K562 (cell line): ENCODE data around the gene TCFL5. TPM values are rescaled to one million over a fixed set of nuclear protein-coding genes. Genes with fewer than 3 reads are reported as not detected.

Source experiments
- ATAC-seq: fragments of 200-7000 bp; cut with Tn5 transposase; 3 replicates; pipeline ENCODE4 v1.9.1; 2020; ENCODE audit warnings: moderate library complexity
- BruUV-seq: library from RNA; stranded (reverse); fragments of 400-500 nt; replicated peaks from 2 replicates; lab custom pipeline; 2021; lab: Mats Ljungman, UMichigan
- CTCF ChIA-PET: fragments of 300-600 bp; formaldehyde crosslinking; extraction: SDS; loops from one replicate; lab custom pipeline; 2021; ENCODE audit warnings: low intra/inter-chr PET ratio; lab: Yijun Ruan, JAX
- POLR2A ChIA-PET: fragments of 300-600, 350-650 bp; sonication (Branson Sonifier 250); formaldehyde crosslinking; extraction: SDS; loops from one replicate; lab custom pipeline; 2021; ENCODE audit warnings: antibody characterized with exemption, inconsistent platforms; lab: Yijun Ruan, JAX
- DNase-seq, 4 experiments: peaks; one replicate each; pipeline versions ENCODE4 v3.0.0 to v3.0.0-alpha.2; 2011 to 2018; ENCODE audit warnings: low spot score in 3 of 4, mixed read lengths in 3 of 4; ENCODE audit errors: extremely low read depth in 1 of 4
- FAIRE-seq: peaks from 2 replicates; lab custom pipeline; 2011; peaks lifted over from hg19 to GRCh38; lab: Jason Lieb, UNC
- H2AFZ ChIP-seq: 2 replicates; pipeline ENCODE4 v1.6.0; 2011; ENCODE audit warnings: low read depth, low read length, control low read depth, inconsistent platforms
- H3K27ac ChIP-seq: fragments of 200-600 bp; 3 replicates; pipeline ENCODE4 v1.8.0; 2011; ENCODE audit warnings: low read depth, mild to moderate bottlenecking, control low read depth, inconsistent platforms, low read length, moderate library complexity, mixed read lengths; ENCODE audit errors: extremely low read depth
- H3K27me3 ChIP-seq, 2 experiments: fragments of 300-600 bp in 1 of 2; 2 replicates in 1 of 2; 3 replicates in 1 of 2; pipeline versions ENCODE4 v1.6.0 to v1.8.0; 2011; ENCODE audit warnings: inconsistent platforms in 2 of 2, low read length in 2 of 2, mild to moderate bottlenecking in 1 of 2, mixed read lengths in 1 of 2, moderate library complexity in 1 of 2; ENCODE audit not compliant: control insufficient read depth in 2 of 2, insufficient read depth in 2 of 2
- H3K36me3 ChIP-seq: fragments of 300-600 bp; 3 replicates; pipeline ENCODE4 v1.8.0; 2011; ENCODE audit warnings: mild to moderate bottlenecking, low read length, inconsistent platforms; ENCODE audit not compliant: control insufficient read depth, insufficient read depth
- H3K4me1 ChIP-seq, 2 experiments: fragments of 200-600 bp in 1 of 2; replicated peaks in 1 of 2; 2 replicates in 1 of 2; 3 replicates in 1 of 2; pipeline versions ENCODE4 v1.5.1 to v1.8.0; 2011; ENCODE audit warnings: inconsistent platforms in 2 of 2, low read length in 2 of 2, mild to moderate bottlenecking in 1 of 2, mixed read lengths in 1 of 2, moderate library complexity in 1 of 2; ENCODE audit not compliant: control insufficient read depth in 2 of 2, insufficient read depth in 2 of 2
- H3K4me2 ChIP-seq: 2 replicates; pipeline ENCODE4 v1.6.1; 2011; ENCODE audit warnings: low read length, control low read depth, inconsistent platforms, mixed read lengths; ENCODE audit not compliant: insufficient read depth
- H3K4me3 ChIP-seq: fragments of 200-600 bp; sonication (generic), shearing (Covaris generic); 2 replicates; pipeline ENCODE4 v1.5.1; 2016; ENCODE audit warnings: control low read depth, inconsistent platforms
- H3K79me2 ChIP-seq: fragments of 200-600 bp; 3 replicates; pipeline ENCODE4 v1.8.0; 2011; ENCODE audit warnings: low read length, inconsistent platforms; ENCODE audit not compliant: control insufficient read depth, insufficient read depth
- H3K9ac ChIP-seq, 2 experiments: 2 replicates each; pipeline versions ENCODE4 v1.6.0 to v1.6.1; 2011; ENCODE audit warnings: low read depth in 2 of 2, low read length in 2 of 2, control low read depth in 1 of 2, inconsistent platforms in 1 of 2, mild to moderate bottlenecking in 1 of 2, mixed read lengths in 1 of 2; ENCODE audit not compliant: insufficient read depth in 1 of 2
- H3K9me1 ChIP-seq: one replicate; pipeline ENCODE4 v1.6.0; 2011; ENCODE audit warnings: inconsistent platforms, mild to moderate bottlenecking, low read length, moderate library complexity; ENCODE audit not compliant: control insufficient read depth, insufficient read depth
- H3K9me3 ChIP-seq: replicated peaks from 2 replicates; pipeline ENCODE4 v1.5.1; 2011; ENCODE audit warnings: low read depth, low read length, inconsistent platforms; ENCODE audit not compliant: control insufficient read depth, insufficient read depth
- H4K20me1 ChIP-seq: replicated peaks from 2 replicates; pipeline ENCODE4 v1.6.1; 2011; ENCODE audit warnings: low read length, inconsistent platforms, mixed read lengths; ENCODE audit not compliant: control insufficient read depth, insufficient read depth
- ADNP ChIP-seq: fragments of 200-800 bp; sonication (Bioruptor generic); IDR thresholded peaks from 2 replicates; pipeline ENCODE4 v1.6.1; 2016; ENCODE audit warnings: missing genetic modification characterization, missing compliant biosample characterization
- SREBF1 ChIP-seq: fragments of 150-350 bp; IDR thresholded peaks from 2 replicates; pipeline ENCODE4 v1.6.1; 2014; ENCODE audit warnings: antibody characterized with exemption, low read depth, low read length, borderline replicate concordance
- XRCC5 ChIP-seq: fragments of 200-400 bp; formaldehyde crosslinking; IDR thresholded peaks from 2 replicates; pipeline ENCODE4 v1.6.1; 2017; ENCODE audit warnings: low read depth, mild to moderate bottlenecking, low read length
- ZBTB40 ChIP-seq, 2 experiments: fragments of 450-650 bp in 1 of 2; sonication (generic) in 1 of 2; formaldehyde crosslinking in 1 of 2; IDR thresholded peaks; 2 replicates each; pipeline versions ENCODE4 v1.7.1 to v1.9.0; 2016 to 2022; ENCODE audit warnings: inconsistent platforms in 1 of 2, mild to moderate bottlenecking in 1 of 2, missing genetic modification reagents in 1 of 2
- ZNF184 ChIP-seq: sonication (generic); formaldehyde crosslinking; IDR thresholded peaks from 2 replicates; pipeline ENCODE4 v1.5.0; 2020; ENCODE audit warnings: missing genetic modification reagents
- WGBS: fragments of 100-300 bp; shearing (Covaris generic); methylation state at CpG from one replicate; pipeline ENCODE4 v1.1.6; 2016; ENCODE audit warnings: low coverage, mixed read lengths; ENCODE audit not compliant: insufficient coverage; ENCODE audit errors: missing lambda C conversion rate; 5-methylcytosine and 5-hydroxymethylcytosine counted together
- in situ Hi-C: fragments of 300-500 bp; cut with MboI; formaldehyde crosslinking; loops from 4 replicates; pipeline ENCODE4 v1.15.0; 2018; ENCODE audit warnings: inconsistent platforms, mixed read lengths
- intact Hi-C: fragments of 100-400 bp; cut with micrococcal nuclease; formaldehyde crosslinking; loops from 2 replicates; pipeline ENCODE4 v1.14.2; 2022
- polyA plus RNA-seq, 8 experiments: library from polyadenylated mRNA; depleted of rRNA in 4 of 8; stranded (reverse) in 5 of 8; unstranded in 3 of 8; fragments of >200 nt; fragmentation: Nextera tagmentation in 2 of 8; fragmentation: Illumina TruSeq in 1 of 8; extraction: Ambion mirVana in 2 of 8; extraction: Trizol in 1 of 8; gene quantifications; 2 replicates each; pipeline versions ENCODE4 v1.2.1 to v1.2.3, GENCODE V29; 2011 to 2014; ENCODE audit warnings: inconsistent platforms in 1 of 8, missing spikeins in 1 of 8
- total RNA-seq, 7 experiments: library from RNA; depleted of rRNA in 6 of 7; stranded (reverse); fragments of >200 nt in 6 of 7; fragmentation: Illumina TruSeq in 2 of 7; extraction: Trizol in 2 of 7; gene quantifications; 2 replicates each; pipeline versions ENCODE4 v1.2.1 to v1.2.3, GENCODE V29; 2011 to 2021; ENCODE audit warnings: low replicate concordance in 1 of 7
- TF ChIP-seq, protein P1 (sequence below): fragments of 450-650 bp; IDR thresholded peaks from 2 replicates; pipeline ENCODE4 v1.6.1; 2017; ENCODE audit warnings: antibody characterized with exemption, mild to moderate bottlenecking

TCFL5 gene
- total and polyA plus RNA-seq, 9 of the 15 experiments (the other 6 are each of a cell fraction or from before 2014, with no cell fraction given), result 1.00 to 12.6 (median 9.1) TPM

GRCh38 chr20:62832212-62832922 is 29.3 kb downstream of the TCFL5 start (continued):
- no peak for TF ChIP-seq ADNP (tag)
- TF ChIP-seq ZNF184, result no peak
- TF ChIP-seq, protein P1, sequence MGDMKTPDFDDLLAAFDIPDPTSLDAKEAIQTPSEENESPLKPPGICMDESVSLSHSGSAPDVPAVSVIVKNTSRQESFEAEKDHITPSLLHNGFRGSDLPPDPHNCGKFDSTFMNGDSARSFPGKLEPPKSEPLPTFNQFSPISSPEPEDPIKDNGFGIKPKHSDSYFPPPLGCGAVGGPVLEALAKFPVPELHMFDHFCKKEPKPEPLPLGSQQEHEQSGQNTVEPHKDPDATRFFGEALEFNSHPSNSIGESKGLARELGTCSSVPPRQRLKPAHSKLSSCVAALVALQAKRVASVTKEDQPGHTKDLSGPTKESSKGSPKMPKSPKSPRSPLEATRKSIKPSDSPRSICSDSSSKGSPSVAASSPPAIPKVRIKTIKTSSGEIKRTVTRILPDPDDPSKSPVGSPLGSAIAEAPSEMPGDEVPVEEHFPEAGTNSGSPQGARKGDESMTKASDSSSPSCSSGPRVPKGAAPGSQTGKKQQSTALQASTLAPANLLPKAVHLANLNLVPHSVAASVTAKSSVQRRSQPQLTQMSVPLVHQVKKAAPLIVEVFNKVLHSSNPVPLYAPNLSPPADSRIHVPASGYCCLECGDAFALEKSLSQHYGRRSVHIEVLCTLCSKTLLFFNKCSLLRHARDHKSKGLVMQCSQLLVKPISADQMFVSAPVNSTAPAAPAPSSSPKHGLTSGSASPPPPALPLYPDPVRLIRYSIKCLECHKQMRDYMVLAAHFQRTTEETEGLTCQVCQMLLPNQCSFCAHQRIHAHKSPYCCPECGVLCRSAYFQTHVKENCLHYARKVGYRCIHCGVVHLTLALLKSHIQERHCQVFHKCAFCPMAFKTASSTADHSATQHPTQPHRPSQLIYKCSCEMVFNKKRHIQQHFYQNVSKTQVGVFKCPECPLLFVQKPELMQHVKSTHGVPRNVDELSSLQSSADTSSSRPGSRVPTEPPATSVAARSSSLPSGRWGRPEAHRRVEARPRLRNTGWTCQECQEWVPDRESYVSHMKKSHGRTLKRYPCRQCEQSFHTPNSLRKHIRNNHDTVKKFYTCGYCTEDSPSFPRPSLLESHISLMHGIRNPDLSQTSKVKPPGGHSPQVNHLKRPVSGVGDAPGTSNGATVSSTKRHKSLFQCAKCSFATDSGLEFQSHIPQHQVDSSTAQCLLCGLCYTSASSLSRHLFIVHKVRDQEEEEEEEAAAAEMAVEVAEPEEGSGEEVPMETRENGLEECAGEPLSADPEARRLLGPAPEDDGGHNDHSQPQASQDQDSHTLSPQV, result no peak
- TF ChIP-seq, all 486 proteins: peak for 9

GRCh38 chr20:62831854-62832211 is 29.8 kb downstream of the TCFL5 start:
- H3K9ac ChIP-seq, result peak overlapping the region in 1 of 2 experiments; percentile 41; a peak in 1 of 4 replicates
- H4K20me1 ChIP-seq, result no peaks in the 10 kb centered on the region
- ChIA-PET POLR2A (interaction anchor here (0.6 to 2.2 kb wide), 3 partner anchors 44 to 334 kb away, joined by 3 to 8 read pairs (median 4); no protein-coding TSS in a partner anchor), CTCF (no interaction called here)
- 63% methylated on average over 10 of the region's 10 CpGs for WGBS
- H3K4me2 ChIP-seq, result no peak overlapping the region
- H3K79me2 ChIP-seq, result no peaks in the 10 kb centered on the region
- H3K9me1 ChIP-seq, result no peaks in the 10 kb centered on the region
- H3K4me1 ChIP-seq, result peaks cover 8 to 77% of the 10 kb centered on the region in 2 experiments; a peak in 4 of 5 replicates
- no peak overlapping the region for H3K27ac ChIP-seq
- no peak overlapping the region for H3K4me3 ChIP-seq
- FAIRE-seq (peak; percentile 46), ATAC-seq (peak; percentile 11; the same call in 1 of the 3 replicates), DNase-seq (no peak)
- peaks cover 0 to 9% of the 10 kb centered on the region in 2 experiments; a peak in 2 of 5 replicates for H3K27me3 ChIP-seq
- intact Hi-C loops (no loop called here), in situ Hi-C loops (no loop called here)
- H3K36me3 ChIP-seq, result no peaks in the 10 kb centered on the region
- no TSS peak for BruUV-seq
- H2AFZ ChIP-seq, result no peak overlapping the region
- H3K9me3 ChIP-seq, result no peaks in the 10 kb centered on the region
- TF ChIP-seq ZBTB40 (IDR thresholded peaks at IDR 0.05) (no peak), ZBTB40 (CRISPR knock-in tag; IDR thresholded peaks at IDR 0.05) (no peak), SREBF1 (no peak), XRCC5 (no peak)
